Panc1 (cell line): Measurements from ENCODE around the gene TGM6.

Experiments
- POLR2AphosphoS5 ChIP-seq: IDR thresholded peaks from 2 replicates; pipeline ENCODE4 v1.6.1; 2012; ENCODE audit warnings: mild to moderate bottlenecking, low read depth, low read length, moderate library complexity
- REST ChIP-seq, 2 experiments: IDR thresholded peaks; 2 replicates each; pipeline ENCODE4 v1.6.1; 2011 to 2012; ENCODE audit warnings: low read depth in 2 of 2, control low read depth in 1 of 2, low read length in 1 of 2, mild to moderate bottlenecking in 1 of 2, moderate library complexity in 1 of 2; ENCODE audit not compliant: insufficient read depth in 1 of 2
- SIN3A ChIP-seq: IDR thresholded peaks from 2 replicates; pipeline ENCODE4 v1.6.1; 2012; ENCODE audit warnings: low read depth, mild to moderate bottlenecking, low read length, moderate library complexity, borderline replicate concordance; ENCODE audit not compliant: insufficient read depth
- TCF7L2 ChIP-seq: IDR thresholded peaks from 2 replicates; pipeline ENCODE4 v1.6.1; 2011; ENCODE audit warnings: mild to moderate bottlenecking, low read depth, low read length, inconsistent platforms
- TF ChIP-seq, protein P1 (sequence below): fragments of 450-650 bp; IDR thresholded peaks from 2 replicates; pipeline ENCODE4 v1.5.1; 2017; ENCODE audit warnings: mild to moderate bottlenecking

DNA sequence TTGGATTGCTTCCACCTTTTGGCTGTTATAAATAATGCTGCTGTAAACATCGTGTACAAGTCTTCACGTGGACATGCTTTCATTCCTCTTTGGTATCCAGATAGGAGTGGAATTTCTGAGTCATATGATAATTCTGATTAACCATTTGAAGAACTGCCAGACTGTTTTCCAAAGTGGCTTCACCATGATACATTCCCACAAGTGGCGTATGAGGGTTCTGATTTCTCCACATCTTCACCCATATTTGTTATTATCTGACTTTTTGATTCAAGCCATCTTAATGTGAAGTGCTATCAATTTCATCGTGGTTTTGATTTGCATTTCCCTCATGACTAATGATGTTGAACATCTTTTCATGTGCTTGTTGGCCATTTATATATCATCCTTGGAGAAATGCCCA is 92.8 kb downstream of the TGM6 start:
- TF ChIP-seq, protein P1, sequence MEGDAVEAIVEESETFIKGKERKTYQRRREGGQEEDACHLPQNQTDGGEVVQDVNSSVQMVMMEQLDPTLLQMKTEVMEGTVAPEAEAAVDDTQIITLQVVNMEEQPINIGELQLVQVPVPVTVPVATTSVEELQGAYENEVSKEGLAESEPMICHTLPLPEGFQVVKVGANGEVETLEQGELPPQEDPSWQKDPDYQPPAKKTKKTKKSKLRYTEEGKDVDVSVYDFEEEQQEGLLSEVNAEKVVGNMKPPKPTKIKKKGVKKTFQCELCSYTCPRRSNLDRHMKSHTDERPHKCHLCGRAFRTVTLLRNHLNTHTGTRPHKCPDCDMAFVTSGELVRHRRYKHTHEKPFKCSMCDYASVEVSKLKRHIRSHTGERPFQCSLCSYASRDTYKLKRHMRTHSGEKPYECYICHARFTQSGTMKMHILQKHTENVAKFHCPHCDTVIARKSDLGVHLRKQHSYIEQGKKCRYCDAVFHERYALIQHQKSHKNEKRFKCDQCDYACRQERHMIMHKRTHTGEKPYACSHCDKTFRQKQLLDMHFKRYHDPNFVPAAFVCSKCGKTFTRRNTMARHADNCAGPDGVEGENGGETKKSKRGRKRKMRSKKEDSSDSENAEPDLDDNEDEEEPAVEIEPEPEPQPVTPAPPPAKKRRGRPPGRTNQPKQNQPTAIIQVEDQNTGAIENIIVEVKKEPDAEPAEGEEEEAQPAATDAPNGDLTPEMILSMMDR = no peak
- TF ChIP-seq SIN3A = no peak
- TF ChIP-seq REST (IDR thresholded peaks at IDR 0.05; ENCODE audit: insufficient read depth in 1 of 2, low read depth in 2 of 2, low read length in 1 of 2) = no peak
- TF ChIP-seq POLR2AphosphoS5 = no peak
- TF ChIP-seq TCF7L2 = no peak
